GM19239 (cell line): Measurements from ENCODE around the gene RGS16.

ENCODE experiments used
- DNase-seq: peaks from one replicate; pipeline ENCODE4 v3.0.0; 2011; ENCODE audit warnings: low spot score; ENCODE audit not compliant: insufficient read length
- FAIRE-seq: peaks from 2 replicates; lab custom pipeline; 2011; peaks lifted over from hg19 to GRCh38; lab: Jason Lieb, UNC

The RGS16 gene

DNA sequence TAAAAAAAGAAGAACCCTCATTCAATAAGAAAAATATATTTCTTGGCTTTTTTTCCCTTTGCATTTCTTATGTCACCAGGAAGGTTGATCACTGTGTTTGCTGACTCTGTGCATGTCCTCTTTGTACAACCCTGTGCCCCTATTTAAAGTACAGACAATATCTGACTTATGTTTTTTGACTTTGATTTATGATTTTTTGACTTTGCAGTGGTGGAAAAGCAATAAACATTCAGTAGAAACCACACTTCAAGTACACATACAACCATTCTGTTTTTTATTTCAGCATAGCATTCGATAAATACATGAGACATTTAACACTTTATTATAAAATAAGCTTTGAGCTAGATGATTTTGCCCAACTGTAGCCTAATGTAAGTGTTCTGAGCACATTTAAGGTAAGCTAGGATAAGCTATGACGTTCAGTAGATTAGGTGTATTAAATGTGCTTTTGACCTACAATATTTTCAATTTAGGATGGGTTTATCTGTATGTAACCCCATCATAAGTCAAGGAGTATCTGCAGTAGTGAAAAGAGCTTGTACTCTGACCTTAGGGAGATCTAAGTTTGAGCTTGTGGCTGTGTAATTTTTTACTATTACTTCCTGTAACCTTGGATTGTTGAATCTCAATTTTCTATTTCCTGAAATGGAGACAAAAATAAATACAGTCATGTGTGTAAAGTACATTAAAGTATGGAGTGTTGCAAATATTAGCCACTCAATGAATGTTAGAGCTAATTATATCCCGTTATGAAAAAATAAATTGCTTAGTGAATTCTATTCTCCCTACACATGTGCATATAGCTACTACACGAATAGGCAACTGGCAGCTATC is 16.3 kb downstream of the RGS16 start:
- DNase-seq: no peak
- FAIRE-seq: peak; percentile 37

DNA sequence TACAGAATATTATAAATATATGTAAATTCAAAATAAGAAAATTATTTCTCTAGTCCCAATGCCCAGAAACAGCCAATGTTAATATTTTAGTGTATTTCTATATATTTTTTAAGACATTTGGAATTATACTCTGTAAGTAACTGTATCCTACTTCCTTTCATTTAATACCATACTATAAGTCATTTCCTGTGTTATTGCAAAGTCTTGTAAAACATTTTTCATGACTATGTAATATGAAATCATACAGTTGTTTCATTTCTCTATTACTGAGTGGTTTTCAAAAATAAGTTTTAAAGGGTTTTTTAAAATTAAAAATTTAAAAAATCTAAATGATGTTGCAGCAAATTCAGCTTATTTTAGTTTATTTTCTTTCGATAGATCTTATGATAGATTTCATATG is 17.1 kb downstream of the RGS16 start:
- no peak for FAIRE-seq
- DNase-seq: no peak

DNA sequence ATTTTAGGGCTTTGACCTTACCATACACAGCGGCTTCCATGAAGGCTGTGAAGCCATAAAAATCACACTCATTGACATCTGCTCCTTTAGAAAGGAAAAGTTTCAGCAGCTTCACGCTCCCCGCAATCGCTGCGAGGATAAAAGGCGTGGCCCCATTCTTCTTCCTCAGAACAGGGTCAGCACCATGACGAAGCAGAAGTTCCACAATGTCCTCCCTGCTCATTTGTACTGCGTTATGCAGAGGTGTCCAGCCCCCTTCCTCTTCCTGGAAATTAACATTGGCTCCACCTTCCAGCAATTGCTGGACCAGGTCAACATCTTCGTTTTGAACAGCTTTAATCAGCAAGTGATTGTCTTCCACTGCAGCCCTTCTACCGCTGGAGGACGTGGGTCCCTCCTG is 17.8 kb downstream of the RGS16 start:
- DNase-seq (no peak), FAIRE-seq (no peak)

DNA sequence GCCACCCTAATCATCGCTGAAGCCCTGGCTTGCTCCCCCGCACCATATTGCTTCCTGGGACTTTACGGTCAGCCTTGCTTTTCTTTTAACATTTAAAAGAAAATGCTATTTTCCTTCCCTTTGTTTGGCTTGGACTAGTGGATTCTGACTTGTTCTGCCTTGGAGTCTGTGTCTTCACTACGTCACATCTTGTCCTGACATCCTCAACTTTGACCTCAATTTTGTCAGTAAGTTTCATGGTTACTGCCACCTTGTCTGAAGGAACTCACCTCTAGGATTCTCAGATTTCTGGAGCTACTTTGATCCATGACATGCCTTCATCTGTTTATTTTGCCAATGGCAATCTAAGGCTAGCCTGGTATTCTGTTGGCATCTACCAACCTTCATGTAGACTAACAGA is 19.4 kb downstream of the RGS16 start:
- no peak for DNase-seq
- FAIRE-seq: no peak

DNA sequence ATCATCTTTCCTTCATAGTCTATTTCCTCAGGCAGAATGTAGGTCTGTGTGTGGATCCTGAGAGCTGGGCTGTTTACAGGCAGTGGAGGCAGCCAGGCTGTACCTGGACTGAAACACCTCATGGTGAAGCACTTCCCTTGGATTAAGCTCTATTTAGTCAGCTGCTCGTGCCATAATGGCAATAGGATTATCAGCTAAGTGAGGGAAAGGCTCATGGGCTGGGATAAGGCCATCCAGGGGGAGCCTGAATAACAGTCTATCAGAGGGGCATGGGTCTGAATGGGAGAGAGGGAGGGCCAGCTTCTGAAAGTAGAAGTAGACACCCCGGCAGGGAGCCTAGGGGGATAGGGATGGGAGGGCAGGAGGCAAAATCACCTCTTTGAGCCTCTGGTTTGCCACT is 23.5 kb downstream of the RGS16 start:
- FAIRE-seq (no peak), DNase-seq (no peak)

DNA sequence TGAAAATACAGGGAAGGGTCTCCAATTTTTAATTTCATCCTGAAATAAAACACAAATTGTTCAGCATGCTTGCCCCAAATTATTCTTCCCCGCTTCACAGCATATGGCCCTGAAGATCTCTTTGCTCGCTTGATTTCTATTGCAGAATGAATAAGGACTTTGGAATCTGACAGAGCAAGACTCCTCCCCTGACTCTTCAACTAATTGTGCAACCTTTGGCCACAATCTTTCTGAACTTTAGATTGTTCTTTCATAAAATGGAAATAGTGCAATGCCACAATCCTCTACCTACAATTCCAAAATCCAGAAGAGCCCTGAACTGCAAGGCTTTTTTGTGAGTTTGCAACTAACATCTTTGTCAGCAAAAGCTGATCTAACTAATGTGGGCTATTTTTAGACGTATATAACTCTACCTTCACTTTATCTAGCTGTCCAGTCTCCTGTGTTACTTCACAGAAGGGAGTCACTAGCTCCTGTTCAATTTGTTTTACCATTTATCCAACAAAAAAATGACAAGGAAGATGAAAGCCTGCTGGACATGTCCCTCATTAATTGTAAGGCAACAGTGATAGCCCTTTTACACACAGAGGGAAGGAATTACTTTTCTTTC is 28.5 kb downstream of the RGS16 start:
- DNase-seq: no peak
- FAIRE-seq: no peak

DNA sequence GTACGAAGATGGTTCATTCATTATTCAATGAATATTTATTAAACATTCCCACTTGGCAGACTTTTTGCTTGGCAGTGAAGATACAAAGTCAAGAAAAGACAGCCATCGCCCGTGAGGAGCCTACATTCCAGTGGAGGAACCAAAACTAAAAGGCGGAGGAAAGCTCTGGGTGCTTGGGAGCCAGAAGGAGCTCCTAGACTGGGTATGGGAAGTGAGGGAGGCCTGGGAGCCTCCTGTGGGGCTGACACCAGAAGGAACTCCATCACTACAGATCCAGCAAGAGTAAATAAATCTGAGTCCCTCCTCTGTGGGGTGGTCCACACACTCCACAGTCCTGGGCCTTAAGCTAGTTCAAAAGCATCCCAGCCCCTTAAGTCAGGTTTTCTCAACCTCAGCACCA is 30.0 kb downstream of the RGS16 start:
- no peak for DNase-seq
- no peak for FAIRE-seq

DNA sequence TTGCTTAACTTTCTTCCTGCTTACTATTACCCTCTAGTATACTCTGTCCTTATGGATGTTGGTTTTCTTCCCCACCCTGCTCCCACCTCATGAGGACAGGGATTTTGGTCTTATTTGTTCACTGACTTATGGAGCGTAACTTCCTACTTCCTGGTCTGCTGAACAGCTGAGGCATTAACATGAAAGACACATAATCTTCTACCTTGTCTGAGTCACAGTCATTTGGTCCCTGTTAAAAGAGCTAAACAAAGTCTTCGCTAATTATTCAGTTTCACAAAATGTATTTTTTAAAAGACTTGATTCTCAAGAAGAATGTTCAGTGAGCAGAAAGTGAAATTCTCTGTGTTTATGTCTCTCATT is 33.6 kb downstream of the RGS16 start:
- DNase-seq (no peak), FAIRE-seq (no peak)

DNA sequence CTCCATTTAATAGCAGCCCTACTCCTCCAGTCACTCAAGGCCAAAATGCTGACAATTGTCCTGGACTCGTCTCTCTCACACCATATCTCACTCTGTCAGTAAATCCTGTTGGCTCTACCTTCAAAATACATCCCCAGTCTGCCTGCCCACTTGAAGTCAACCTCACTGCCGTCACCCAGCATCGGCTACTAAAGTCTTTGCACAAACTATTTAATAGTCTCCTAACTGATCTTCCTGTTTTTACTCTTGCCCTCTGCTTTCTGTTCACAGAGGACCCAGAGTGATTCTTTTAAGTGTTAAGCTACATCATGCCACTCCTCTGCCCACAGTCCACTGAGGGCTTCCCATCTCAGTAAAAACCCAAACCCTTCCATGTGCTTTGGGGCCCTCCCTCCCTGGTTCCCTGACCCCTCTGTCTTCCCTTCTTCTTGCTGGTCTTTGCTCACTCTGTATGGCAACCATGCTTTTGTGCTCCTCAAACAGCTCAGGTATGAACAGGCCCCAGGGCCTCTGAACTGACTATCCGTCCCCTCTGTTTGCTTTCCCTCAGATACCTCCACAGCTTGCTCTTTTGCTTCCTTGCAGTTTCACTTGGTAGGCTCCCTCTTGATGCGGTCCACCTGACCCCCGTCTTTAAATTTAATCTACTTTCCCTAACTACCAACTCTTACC is 34.1 kb downstream of the RGS16 start:
- no peak for FAIRE-seq

DNA sequence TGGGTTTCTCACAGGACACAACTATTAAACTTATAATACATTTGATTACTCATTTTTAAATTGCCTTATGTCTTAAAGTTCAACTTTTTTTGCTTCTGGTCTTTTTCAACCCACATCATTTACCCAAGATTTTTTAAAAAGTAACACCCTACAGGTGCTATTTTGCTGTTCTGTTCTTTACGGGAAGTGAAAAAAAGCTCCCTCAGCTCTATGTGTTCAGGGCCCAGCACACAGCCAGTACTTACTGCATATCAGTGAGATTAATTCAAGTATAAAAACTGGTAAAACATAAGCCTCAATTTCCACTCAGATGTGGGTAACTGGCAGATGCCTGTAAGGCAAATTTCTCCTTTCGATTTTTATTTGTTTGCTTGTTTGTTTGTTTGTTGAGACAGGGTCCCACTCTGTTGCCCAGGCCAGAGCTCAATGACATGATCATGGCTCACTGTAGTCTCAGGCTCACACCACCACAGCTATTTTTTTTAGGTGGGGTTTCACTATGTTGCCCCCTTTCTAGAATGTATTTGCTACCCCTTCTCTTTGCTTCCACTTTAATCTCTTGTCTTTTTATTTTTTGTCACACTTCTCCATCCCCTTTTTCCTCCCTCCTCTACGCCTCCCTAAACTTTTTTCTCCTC is 35.4 kb downstream of the RGS16 start:
- DNase-seq (no peak), FAIRE-seq (no peak)

More for the DNA sequence above, 34.1 kb downstream of the RGS16 start:
- no peak for DNase-seq

DNA sequence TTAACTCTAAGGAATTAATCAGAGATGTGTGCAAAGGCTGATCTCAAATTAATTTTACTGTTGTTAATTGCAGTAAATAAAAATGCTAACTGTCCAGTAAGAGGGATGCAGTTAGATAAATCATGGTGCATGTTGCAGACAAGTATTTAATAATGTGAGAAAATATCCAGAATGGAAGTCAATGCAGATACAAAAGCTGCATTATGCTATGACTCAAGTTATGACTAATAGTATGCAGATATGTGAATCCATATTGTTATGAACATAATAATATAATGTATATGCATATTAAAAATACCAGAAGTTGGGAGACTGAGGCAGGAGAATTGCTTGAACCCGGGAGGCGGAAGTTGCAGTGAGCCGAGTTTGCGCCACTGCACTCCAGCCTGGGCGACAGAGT is 36.6 kb downstream of the RGS16 start:
- DNase-seq (no peak), FAIRE-seq (no peak)

DNA sequence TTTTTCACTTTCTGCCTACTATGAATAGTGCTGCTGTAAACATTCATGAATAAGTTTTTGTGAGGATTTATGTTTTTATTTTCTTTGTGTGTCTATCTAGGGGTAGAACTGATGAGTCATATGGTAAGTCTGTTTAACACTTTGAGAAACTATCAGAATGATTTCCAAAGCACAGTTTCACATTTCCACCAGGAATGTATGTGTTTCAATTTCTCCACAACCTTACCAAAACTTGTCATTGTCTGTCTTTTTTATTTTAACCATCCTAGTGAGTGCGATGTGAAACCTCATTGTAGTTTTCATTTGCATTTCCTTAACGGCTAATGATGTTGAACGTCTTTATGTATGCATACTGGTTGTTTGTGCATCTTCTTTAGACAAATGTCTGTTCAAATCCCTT is 38.7 kb downstream of the RGS16 start:
- DNase-seq (no peak), FAIRE-seq (no peak)

DNA sequence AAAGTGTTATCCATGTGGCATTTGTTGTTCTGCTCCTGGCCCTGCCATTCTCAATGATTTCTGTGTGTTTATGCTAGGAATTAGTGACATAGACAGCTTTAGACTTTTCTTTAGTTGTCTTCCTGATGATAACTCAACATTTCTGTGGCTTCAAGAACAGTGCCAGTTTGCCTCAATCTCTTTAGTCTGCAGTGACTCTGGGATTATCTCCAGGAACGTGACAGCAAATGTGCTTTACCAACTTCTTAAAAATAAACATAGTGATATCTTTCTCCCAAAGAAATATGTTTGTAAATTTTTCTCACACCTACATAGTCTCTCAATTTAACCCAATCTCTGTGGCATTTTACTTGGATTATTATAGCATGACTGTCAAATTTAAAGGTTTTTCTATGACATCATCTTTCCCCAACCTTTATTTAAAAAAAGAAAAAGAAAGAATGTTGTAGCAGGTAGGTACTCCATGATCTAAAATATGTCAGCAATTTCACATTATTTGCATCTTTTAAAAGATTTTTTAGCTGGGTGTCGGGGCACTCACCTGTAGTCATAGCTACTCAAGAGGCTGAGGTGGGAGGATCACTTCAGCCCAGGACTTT is 39.7 kb downstream of the RGS16 start:
- DNase-seq (no peak), FAIRE-seq (no peak)

DNA sequence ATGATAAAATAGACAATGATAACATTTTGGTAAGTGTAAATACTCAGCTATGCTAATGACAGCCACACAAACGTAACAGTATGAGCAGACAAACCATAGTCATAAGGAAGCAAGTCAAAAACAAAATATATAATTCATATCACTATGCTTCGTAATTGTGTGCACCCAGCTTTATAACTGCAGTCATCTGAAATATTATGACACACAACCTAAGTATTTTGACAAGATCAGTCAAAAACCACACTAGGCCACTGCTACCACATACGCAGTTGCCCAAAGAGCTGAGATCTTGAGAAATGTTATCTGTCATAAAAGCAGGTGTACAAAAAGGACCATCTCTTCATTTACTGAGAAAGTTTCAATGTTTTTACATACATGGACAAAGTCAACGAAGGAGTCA is 41.1 kb downstream of the RGS16 start:
- FAIRE-seq: no peak
- DNase-seq: no peak

DNA sequence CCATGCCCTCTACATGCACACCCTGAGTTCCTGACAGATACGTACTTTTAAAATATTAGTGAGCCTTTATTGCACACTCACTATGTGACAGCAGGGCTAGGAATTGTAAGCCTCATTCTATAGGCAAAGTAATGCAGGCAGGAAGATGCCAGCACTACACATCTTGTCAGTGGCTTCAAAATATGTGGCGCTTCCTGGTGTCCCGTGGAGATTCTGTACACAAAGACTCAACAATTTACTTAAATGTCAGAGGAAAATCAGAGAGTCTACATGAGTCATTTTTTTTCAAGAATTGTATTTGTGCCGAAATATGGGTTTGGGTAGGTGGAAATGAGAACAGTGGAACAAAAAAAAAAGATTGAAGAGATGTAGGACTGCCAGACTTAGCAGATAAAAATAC is 42.7 kb downstream of the RGS16 start:
- DNase-seq: no peak
- FAIRE-seq: no peak

DNA sequence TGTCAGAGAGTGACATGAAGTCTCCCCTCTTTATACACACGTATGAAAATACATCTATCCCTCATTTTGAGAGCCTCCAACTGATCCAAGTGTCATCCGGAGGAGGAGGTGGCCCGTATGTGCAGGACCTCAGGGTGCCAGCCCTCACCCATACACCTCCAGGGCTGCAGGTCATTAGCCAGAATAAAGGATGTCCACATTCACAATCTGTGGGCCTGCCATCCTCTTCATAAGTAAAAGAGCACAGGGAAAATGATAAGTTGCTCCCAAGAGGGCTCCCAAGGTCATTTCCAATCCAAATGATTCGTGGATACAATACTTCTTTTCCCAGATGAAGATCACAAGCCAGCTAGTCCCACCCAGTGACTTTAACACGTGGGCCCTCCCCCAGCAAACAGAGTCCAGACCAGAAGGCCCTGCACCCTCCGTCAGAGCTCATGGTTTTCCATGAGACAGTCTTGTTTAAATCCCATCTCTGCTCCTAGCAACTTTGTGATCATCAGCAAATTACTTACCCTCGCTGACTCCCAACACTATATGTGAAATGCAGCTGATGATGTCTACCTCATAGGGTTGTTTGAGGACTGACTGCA is 43.7 kb downstream of the RGS16 start:
- FAIRE-seq (no peak), DNase-seq (no peak)

DNA sequence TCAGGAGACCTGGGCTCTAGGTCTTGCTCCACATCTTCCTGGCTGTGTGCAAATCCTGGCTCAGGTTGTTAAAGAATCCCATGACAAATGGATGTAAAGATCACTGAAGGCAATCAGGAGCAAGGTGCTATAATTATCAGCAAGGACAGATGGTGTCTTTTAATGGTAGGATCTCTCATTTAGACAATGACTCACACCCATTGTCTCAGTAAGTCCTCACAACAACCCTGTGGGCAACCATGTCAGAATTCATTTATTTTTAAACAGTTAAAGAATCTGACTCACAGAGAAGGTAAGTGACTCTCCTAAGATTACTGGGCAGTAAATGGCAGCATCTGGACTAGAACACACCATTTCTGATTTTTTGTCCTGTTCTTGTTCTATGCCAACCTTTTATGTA is 47.9 kb downstream of the RGS16 start:
- FAIRE-seq: no peak
- no peak for DNase-seq

DNA sequence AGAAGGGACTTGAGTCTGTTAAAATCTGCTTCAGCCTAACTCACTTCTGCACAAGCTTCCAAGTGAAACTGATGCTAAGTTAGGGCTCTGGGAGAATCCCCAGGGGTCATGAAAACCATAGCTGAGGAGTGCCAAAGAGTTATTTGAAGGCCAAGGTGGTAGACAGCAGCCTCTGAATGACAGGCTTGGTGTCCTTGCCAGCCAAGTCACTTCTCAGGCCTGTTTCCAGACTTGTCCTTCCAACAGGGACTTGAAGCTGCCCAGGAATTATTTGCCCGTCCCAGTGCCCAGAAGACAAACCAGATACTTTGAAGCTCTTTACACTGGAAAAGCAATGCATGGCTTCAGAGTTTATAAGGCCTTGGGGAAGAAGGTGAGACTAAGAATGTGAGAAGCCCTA is 48.7 kb downstream of the RGS16 start:
- DNase-seq: no peak
- FAIRE-seq: no peak

DNA sequence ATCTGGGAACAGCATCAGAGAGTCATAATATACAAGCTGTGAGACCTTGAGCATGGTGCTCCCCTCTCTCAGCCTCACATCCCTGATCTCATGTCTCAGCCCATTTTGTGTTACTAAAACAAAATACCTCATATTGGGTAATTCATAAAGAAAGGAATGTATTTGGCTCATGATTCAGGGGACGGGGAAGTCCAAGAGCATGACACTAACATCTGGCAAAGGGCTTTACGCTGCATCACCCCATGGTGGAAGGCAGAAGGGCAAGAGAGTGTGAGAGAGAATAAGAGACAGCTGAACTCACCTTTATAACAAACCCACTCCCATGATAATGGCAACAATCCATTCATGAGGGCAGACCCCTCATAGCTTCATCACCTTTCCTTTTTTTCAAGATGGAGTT is 51.7 kb downstream of the RGS16 start:
- no peak for DNase-seq
- no peak for FAIRE-seq

DNA sequence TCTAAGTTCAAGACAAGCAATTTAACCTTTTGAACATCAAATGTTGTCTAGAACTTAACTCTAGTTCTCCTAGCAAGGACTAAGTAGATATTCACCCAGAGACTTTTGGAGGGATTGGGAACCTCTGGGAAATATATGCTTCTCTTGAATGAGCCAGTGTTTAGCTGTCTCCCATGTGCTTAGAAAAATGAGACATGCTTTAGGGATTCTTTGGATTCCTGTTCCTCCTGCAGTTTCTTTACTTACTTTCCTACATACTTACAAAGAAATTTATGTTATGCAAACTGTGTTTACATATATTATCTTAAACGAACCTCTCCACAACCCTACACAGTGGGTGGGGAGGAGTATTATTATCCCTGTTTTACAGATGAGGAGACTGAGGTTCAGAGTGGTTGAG is 54.4 kb downstream of the RGS16 start:
- FAIRE-seq (no peak), DNase-seq (no peak)
